DMS53 treated with DMSO at 0.1 percent for 48 hours (cell line): ENCODE data around the gene ATP5ME.
A peak's percentile ranks its signal among the peaks of the same experiment; 100 is the strongest.
"Not testable (repeated sequence)": the region's sequence is repeated elsewhere in the genome, so short reads cannot be mapped to it uniquely, and the experiment has no call there.

Experiments
- DNase-seq: peaks from one replicate; lab custom pipeline; 2025; ENCODE audit not compliant: unreplicated experiment; lab: John Stamatoyannopoulos, UW

Gene ATP5ME

GRCh38 chr4:705278-706082 lies 31.4 kb upstream of the ATP5ME start, which contains the start of gene PCGF3:
Gene PCGF3, plus strand, starts transcription at chr4:705832. Its CDS starts 27,849 bp downstream, at chr4:733681.
- peak; percentile 85 for DNase-seq

GRCh38 chr4:704971-705277 lies 30.8 kb upstream of the ATP5ME start:
- DNase-seq: no peak

- no peak for DNase-seq
These were observed 30.3 kb upstream of the ATP5ME start for GRCh38 chr4:704198-704891.

GRCh38 chr4:703336-704197 lies 29.5 kb upstream of the ATP5ME start:
- no peak for DNase-seq

- no peak for DNase-seq
These were observed 28.6 kb upstream of the ATP5ME start for GRCh38 chr4:702618-703048.

- DNase-seq: no peak
These were observed 26.6 kb upstream of the ATP5ME start for GRCh38 chr4:700587-701264.

- no peak for DNase-seq
These were observed 25.9 kb upstream of the ATP5ME start for GRCh38 chr4:699816-700580.

- DNase-seq: not testable (repeated sequence)
These were observed 20.4 kb upstream of the ATP5ME start for GRCh38 chr4:694341-694940.

- peak; percentile 62 for DNase-seq
These were observed 18.9 kb upstream of the ATP5ME start for GRCh38 chr4:692771-693554.

GRCh38 chr4:689723-690122 lies 15.6 kb upstream of the ATP5ME start:
- DNase-seq: peak; percentile 46

- DNase-seq: peak; percentile 18
These were observed 15.0 kb upstream of the ATP5ME start, which contains the start of gene SLC49A3 for GRCh38 chr4:688854-689681. Gene SLC49A3, minus strand, starts transcription at chr4:689151. Its CDS starts 24 bp downstream, at chr4:689127.

GRCh38 chr4:687971-688853 lies 14.1 kb upstream of the ATP5ME start:
- DNase-seq: peak; percentile 50

GRCh38 chr4:687048-687970 lies 13.2 kb upstream of the ATP5ME start:
- DNase-seq: no peak

- no peak for DNase-seq
These were observed 12.5 kb upstream of the ATP5ME start for GRCh38 chr4:686413-687040.

- DNase-seq: no peak
These were observed 11.8 kb upstream of the ATP5ME start for GRCh38 chr4:685679-686412.
